Neuronal stem cell (in vitro differentiated cells): ENCODE data around the gene SPR.

Experiments used
- DNase-seq: peaks from one replicate; pipeline ENCODE4 v3.0.0-alpha.2; 2013; ENCODE audit warnings: low spot score
- H2AFZ ChIP-seq: one replicate; pipeline ENCODE4 v1.6.1; 2013; ENCODE audit warnings: mild to moderate bottlenecking, low read length, inconsistent platforms
- H2AK5ac ChIP-seq: 2 replicates; pipeline ENCODE4 v1.6.1; 2013; ENCODE audit warnings: low read depth, mild to moderate bottlenecking, inconsistent platforms, low read length, moderate library complexity, mixed read lengths
- H2BK120ac ChIP-seq: 2 replicates; pipeline ENCODE4 v1.6.1; 2013; ENCODE audit warnings: low read depth, mild to moderate bottlenecking, inconsistent platforms, low read length, moderate library complexity, mixed read lengths
- H2BK12ac ChIP-seq: one replicate; pipeline ENCODE4 v1.6.1; 2013; ENCODE audit warnings: low read length, inconsistent platforms
- H2BK15ac ChIP-seq: 2 replicates; pipeline ENCODE4 v1.6.1; 2013; ENCODE audit warnings: mild to moderate bottlenecking, low read length, inconsistent platforms, mixed read lengths
- H2BK5ac ChIP-seq: one replicate; pipeline ENCODE4 v1.6.1; 2013; ENCODE audit warnings: inconsistent platforms, mild to moderate bottlenecking, low read length, moderate library complexity
- H3K14ac ChIP-seq: one replicate; pipeline ENCODE4 v1.6.1; 2013; ENCODE audit warnings: low read length, inconsistent platforms
- H3K18ac ChIP-seq: 2 replicates; pipeline ENCODE4 v1.6.1; 2013; ENCODE audit warnings: low read length, inconsistent platforms
- H3K23ac ChIP-seq: 2 replicates; pipeline ENCODE4 v1.6.1; 2013; ENCODE audit warnings: low read depth, mild to moderate bottlenecking, mixed read lengths, low read length, inconsistent platforms; ENCODE audit not compliant: poor library complexity
- H3K27ac ChIP-seq: replicated peaks from 3 replicates; pipeline ENCODE4 v1.5.1; 2013; ENCODE audit warnings: low read length, inconsistent platforms
- H3K27me3 ChIP-seq, 3 experiments: 2 replicates each; pipeline ENCODE4 v1.6.1; 2013; ENCODE audit warnings: low read length in 3 of 3, mild to moderate bottlenecking in 2 of 3, inconsistent platforms in 1 of 3, low read depth in 1 of 3, mixed read lengths in 1 of 3, moderate library complexity in 1 of 3; ENCODE audit not compliant: control insufficient read depth in 3 of 3, insufficient read depth in 3 of 3
- H3K36me3 ChIP-seq, 2 donors: replicated peaks in 1 of 2; 2 replicates each; pipeline ENCODE4 v1.6.1; 2013; ENCODE audit warnings: low read length in 2 of 2; ENCODE audit not compliant: control insufficient read depth in 2 of 2, insufficient read depth in 2 of 2
- H3K4ac ChIP-seq: 2 replicates; pipeline ENCODE4 v1.6.1; 2013; ENCODE audit warnings: inconsistent platforms, mild to moderate bottlenecking, low read length, moderate library complexity
- H3K4me1 ChIP-seq, 2 donors: 1 replicate in 1 of 2; 2 replicates in 1 of 2; pipeline ENCODE4 v1.6.1; 2013; ENCODE audit warnings: low read length in 2 of 2, low read depth in 1 of 2; ENCODE audit not compliant: control insufficient read depth in 2 of 2, insufficient read depth in 1 of 2
- H3K4me2 ChIP-seq: one replicate; pipeline ENCODE4 v1.6.1; 2013; ENCODE audit warnings: mild to moderate bottlenecking, low read length, inconsistent platforms; ENCODE audit not compliant: insufficient read depth, poor library complexity, severe bottlenecking
- H3K4me3 ChIP-seq, 2 donors: 2 replicates each; pipeline ENCODE4 v1.5.1; 2013; ENCODE audit warnings: low read length in 2 of 2, mild to moderate bottlenecking in 2 of 2, inconsistent platforms in 1 of 2, moderate library complexity in 1 of 2
- H3K79me1 ChIP-seq: one replicate; pipeline ENCODE4 v1.6.1; 2013; ENCODE audit warnings: low read depth, mild to moderate bottlenecking, inconsistent platforms, low read length, moderate library complexity
- H3K9ac ChIP-seq: one replicate; pipeline ENCODE4 v1.6.1; 2013; ENCODE audit warnings: mild to moderate bottlenecking, low read depth, low read length, inconsistent platforms; ENCODE audit not compliant: poor library complexity
- H3K9me3 ChIP-seq, 2 donors: replicated peaks in 1 of 2; 2 replicates each; pipeline versions ENCODE3 to v1.6.1; 2013; ENCODE audit warnings: low read length in 2 of 2, mild to moderate bottlenecking in 2 of 2, inconsistent platforms in 1 of 2, low read depth in 1 of 2, mixed read lengths in 1 of 2, moderate library complexity in 1 of 2; ENCODE audit not compliant: control insufficient read depth in 2 of 2, insufficient read depth in 1 of 2
- H4K8ac ChIP-seq: one replicate; pipeline ENCODE4 v1.6.1; 2013; ENCODE audit warnings: low read depth, mild to moderate bottlenecking, inconsistent platforms, low read length, moderate library complexity
- H4K91ac ChIP-seq: one replicate; pipeline ENCODE4 v1.6.1; 2013; ENCODE audit warnings: low read length, low read depth, mild to moderate bottlenecking, inconsistent platforms; ENCODE audit not compliant: poor library complexity
- WGBS, 2 donors: extraction: QIAGEN DNeasy Blood & Tissue Kit; methylation state at CpG; one replicate each; pipeline ENCODE4 v1.1.7; 2013; ENCODE audit warnings: missing lambda C conversion rate in 2 of 2, mixed read lengths in 1 of 2; ENCODE audit not compliant: insufficient read length in 2 of 2, insufficient replicate concordance in 1 of 2; ENCODE audit errors: extremely low coverage in 2 of 2; 5-methylcytosine and 5-hydroxymethylcytosine counted together

SPR gene

DNA sequence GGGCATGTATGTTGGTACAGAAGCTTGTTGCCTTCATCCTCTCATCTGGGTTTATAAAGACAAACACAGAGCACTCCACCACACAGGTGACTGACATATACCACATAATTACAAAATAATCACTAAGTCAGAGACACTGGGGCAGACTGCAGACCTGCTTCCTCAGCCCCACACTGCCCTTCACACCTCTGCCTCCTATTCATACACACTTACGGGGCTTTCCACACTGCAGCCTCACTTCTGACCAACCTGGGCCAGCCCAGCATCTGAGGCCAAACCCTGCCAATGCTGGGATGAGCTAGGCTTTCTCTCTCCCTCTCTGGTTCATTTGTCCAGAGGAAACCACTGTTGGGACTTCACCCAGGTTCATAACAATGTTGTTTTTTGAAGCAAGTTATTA, 34.6 kb downstream of the SPR start:
- H3K27me3 ChIP-seq, result peaks cover 33 to 98% (median 90%) of the 10 kb centered on the region in 3 experiments
- peaks cover 8 to 20% of the 10 kb centered on the region in 2 donors for H3K4me1 ChIP-seq
- peaks cover 7% of the 10 kb centered on the region in 2 donors for H3K9me3 ChIP-seq
- no peak overlapping the region for H4K8ac ChIP-seq
- H3K79me1 ChIP-seq, result peaks cover 10% of the 10 kb centered on the region
- H2BK15ac ChIP-seq, result no peak overlapping the region
- H2BK12ac ChIP-seq, result no peak overlapping the region
- no peak overlapping the region for H2BK120ac ChIP-seq
- H3K18ac ChIP-seq, result no peak overlapping the region
- H2AFZ ChIP-seq, result no peak overlapping the region
- H2AK5ac ChIP-seq, result no peak overlapping the region
- no peak overlapping the region for H2BK5ac ChIP-seq
- peaks cover 0 to 2% of the 10 kb centered on the region in 2 donors for H3K36me3 ChIP-seq
- no peak overlapping the region for H3K9ac ChIP-seq
- no peak overlapping the region for H3K14ac ChIP-seq
- H3K23ac ChIP-seq, result no peak overlapping the region
- no CpG with 5 or more reads among the region's 1 CpG for WGBS, 2 donors
- no peak for DNase-seq
- no peak overlapping the region for H3K4me2 ChIP-seq
- H3K27ac ChIP-seq, result no peak overlapping the region
- no peak overlapping the region for H3K4ac ChIP-seq
- no peak overlapping the region for H4K91ac ChIP-seq
- H3K4me3 ChIP-seq, result no peak overlapping the region

DNA sequence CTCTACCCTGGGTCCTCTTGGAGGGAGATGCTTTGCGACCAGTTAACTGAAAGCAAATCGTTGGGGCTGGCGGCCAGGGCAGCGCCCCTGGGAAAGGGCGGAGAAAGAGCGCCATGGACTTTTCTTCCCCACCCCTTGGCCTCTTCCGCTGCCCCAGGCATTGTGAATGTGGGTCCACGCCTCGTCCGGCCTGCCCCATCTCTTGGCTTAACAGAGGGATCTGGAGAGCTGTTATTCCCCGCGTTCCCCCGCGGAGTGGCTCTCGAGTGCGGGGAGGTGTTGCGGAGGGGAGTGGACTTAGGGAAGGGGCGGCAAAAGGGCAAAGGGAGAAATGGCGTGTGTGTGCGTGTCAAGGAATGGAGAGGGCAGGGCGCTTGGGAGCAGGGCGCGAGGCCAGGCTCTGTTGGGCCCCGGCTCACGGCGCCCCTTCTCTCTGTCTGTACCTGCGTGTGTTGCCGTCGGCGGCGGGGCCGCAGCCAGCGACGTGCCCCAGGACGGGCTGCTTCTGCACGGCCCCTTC, 36.7 kb downstream of the SPR start:
- Histone ChIP-seq H3K4me1 (peaks cover 5 to 18% of the 10 kb centered on the region in 2 donors), H3K79me1 (peaks cover 7% of the 10 kb centered on the region), H3K4me2 (peak overlapping the region; percentile 67), H3K23ac (peak overlapping the region; percentile 45), H4K8ac (no peak overlapping the region), H3K36me3 (peaks cover 0 to 2% of the 10 kb centered on the region in 2 donors), H2BK5ac (peak overlapping the region; percentile 11), H4K91ac (no peak overlapping the region), H3K4me3 (peak overlapping the region in 1 of 2 donors; percentile 66), H3K9me3 (peaks cover 7% of the 10 kb centered on the region in 2 donors), H2BK15ac (peak overlapping the region; percentile 40), H2AK5ac (peak overlapping the region; percentile 68), H2BK12ac (no peak overlapping the region), H3K18ac (peak overlapping the region; percentile 92), H3K27ac (no peak overlapping the region), H3K4ac (no peak overlapping the region), H2BK120ac (no peak overlapping the region), H3K27me3 (peaks cover 26 to 100% (median 93%) of the 10 kb centered on the region in 3 experiments), H3K14ac (no peak overlapping the region), H3K9ac (peak overlapping the region; percentile 65), H2AFZ (peak overlapping the region; percentile 94)
- WGBS, 2 donors, result no CpG with 5 or more reads among the region's 36 CpGs
- DNase-seq, result no peak

DNA sequence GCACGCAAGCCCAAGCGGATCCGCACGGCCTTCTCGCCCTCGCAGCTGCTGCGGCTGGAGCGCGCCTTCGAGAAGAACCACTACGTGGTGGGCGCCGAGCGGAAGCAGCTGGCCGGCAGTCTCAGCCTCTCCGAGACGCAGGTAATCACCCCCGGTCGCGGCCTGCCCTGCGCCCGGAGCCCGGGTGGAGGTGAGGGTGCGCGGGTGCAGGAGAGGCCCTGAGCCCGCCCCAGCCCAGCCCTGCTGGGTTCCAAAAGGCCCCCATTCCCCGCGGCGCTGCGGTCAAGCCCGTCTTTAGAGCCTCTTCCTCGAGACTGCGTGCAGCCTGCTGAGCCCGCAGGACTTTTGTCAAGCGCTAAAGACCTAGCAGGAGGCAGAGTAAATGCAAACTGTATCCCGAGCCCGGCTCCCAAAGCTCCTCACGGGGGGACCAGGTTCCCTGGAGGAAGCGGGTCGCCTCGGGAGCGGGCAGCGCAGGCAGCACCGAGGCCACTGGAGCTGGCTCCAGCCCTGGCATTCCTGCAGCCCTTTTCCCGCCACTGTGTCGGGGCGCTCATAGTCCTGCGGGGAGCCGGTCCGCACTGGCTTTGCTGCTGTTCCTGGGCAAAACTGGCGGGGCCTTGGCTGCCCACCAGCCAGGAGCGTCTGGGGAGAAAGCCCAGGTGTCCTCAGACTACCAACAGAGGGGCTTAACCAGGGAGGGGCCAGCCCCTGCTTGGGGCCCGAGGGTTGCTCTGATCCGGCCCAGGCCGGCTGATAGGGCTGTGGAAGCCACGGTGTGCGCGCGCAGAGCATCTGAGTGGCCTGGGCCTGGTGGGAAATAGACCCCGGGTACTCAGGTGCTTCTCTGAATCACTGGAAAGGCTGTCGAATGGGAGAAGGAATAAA, 37.4 kb downstream of the SPR start:
- H3K4me3 ChIP-seq, result peak overlapping the region in 1 of 2 donors; percentile 66

More for the DNA sequence above, 37.4 kb downstream of the SPR start:
- Histone ChIP-seq H3K18ac (peak overlapping the region; percentile 92), H3K79me1 (peaks cover 7% of the 10 kb centered on the region), H2BK12ac (no peak overlapping the region), H2AK5ac (peak overlapping the region; percentile 68), H3K27ac (no peak overlapping the region), H3K4me1 (peaks cover 5 to 17% of the 10 kb centered on the region in 2 donors), H3K4ac (no peak overlapping the region), H2AFZ (peak overlapping the region; percentile 94), H3K9me3 (peaks cover 7% of the 10 kb centered on the region in 2 donors), H3K4me2 (peak overlapping the region; percentile 67), H3K9ac (peak overlapping the region; percentile 65), H2BK5ac (peak overlapping the region; percentile 11), H3K36me3 (peaks cover 0 to 2% of the 10 kb centered on the region in 2 donors), H2BK120ac (no peak overlapping the region), H3K23ac (peak overlapping the region; percentile 45), H3K27me3 (peaks cover 26 to 100% (median 92%) of the 10 kb centered on the region in 3 experiments), H4K91ac (no peak overlapping the region), H3K14ac (no peak overlapping the region), H2BK15ac (peak overlapping the region; percentile 40), H4K8ac (no peak overlapping the region)
- no CpG with 5 or more reads among the region's 61 CpGs for WGBS, 2 donors
- no peak for DNase-seq
